ENCODE results near the gene RILPL1.
A peak's percentile ranks its signal among the peaks of the same experiment; 100 is the strongest.
"Not testable (repeated sequence)": the region's sequence is repeated elsewhere in the genome, so short reads cannot be mapped to it uniquely, and the experiment has no call there.

RILPL1 gene

GRCh38 chr12:123441523-123442164 lies 91.9 kb downstream of the RILPL1 start:
- in situ Hi-C loops (cut with MboI; ENCODE audit: low pct_unique_long_range_greater_than_20kb, low sequenced_read_pairs) = no loop called here
- no peak for DNase-seq

GRCh38 chr12:123436017-123436964 lies 97.2 kb downstream of the RILPL1 start, which contains the start of gene RILPL2:
TSS of gene RILPL2 (minus strand) at chr12:123436684. CDS start at chr12:123436420, 264 bp downstream.
- DNase-seq = peak; percentile 99
- in situ Hi-C loops (cut with MboI; ENCODE audit: low pct_unique_long_range_greater_than_20kb, low sequenced_read_pairs) = no loop called here

- in situ Hi-C loops (cut with MboI; ENCODE audit: low pct_unique_long_range_greater_than_20kb, low sequenced_read_pairs) = no loop called here
- DNase-seq = no peak
These were observed 97.9 kb downstream of the RILPL1 start for GRCh38 chr12:123435636-123436016.

GRCh38 chr12:123433615-123434014 lies 99.9 kb downstream of the RILPL1 start:
- no peak for DNase-seq
- in situ Hi-C loops (cut with MboI; ENCODE audit: low pct_unique_long_range_greater_than_20kb, low sequenced_read_pairs) = no loop called here

GRCh38 chr12:123431951-123432817 lies 101.3 kb downstream of the RILPL1 start:
- in situ Hi-C loops (cut with MboI; ENCODE audit: low pct_unique_long_range_greater_than_20kb, low sequenced_read_pairs) = not testable (repeated sequence)
- DNase-seq = peak; percentile 82

- DNase-seq; in situ Hi-C loops (cut with MboI; ENCODE audit: low pct_unique_long_range_greater_than_20kb, low sequenced_read_pairs): not testable (repeated sequence)
These were observed 104.4 kb downstream of the RILPL1 start for GRCh38 chr12:123429101-123429500.

GRCh38 chr12:123428591-123428990 lies 104.9 kb downstream of the RILPL1 start:
- in situ Hi-C loops (cut with MboI; ENCODE audit: low pct_unique_long_range_greater_than_20kb, low sequenced_read_pairs) = no loop called here

GRCh38 chr12:123427036-123427769 lies 106.3 kb downstream of the RILPL1 start:
- DNase-seq = no peak
- in situ Hi-C loops (cut with MboI; ENCODE audit: low pct_unique_long_range_greater_than_20kb, low sequenced_read_pairs) = no loop called here

More at GRCh38 chr12:123428591-123428990, 104.9 kb downstream of the RILPL1 start:
- DNase-seq = no peak

GRCh38 chr12:123421314-123421713 lies 112.2 kb downstream of the RILPL1 start:
- in situ Hi-C loops (cut with MboI; ENCODE audit: low pct_unique_long_range_greater_than_20kb, low sequenced_read_pairs) = no loop called here
- no peak for DNase-seq

Measured in KBM-7 (cell line).